Fibroblast of mammary gland (primary cell): ENCODE data around the gene PTPRJ.

Source experiments
- DNase-seq: peaks from one replicate; pipeline ENCODE4 v3.0.0-alpha.2; 2010; ENCODE audit warnings: low read depth
- H3K4me3 ChIP-seq: 2 replicates; pipeline ENCODE4 v1.5.1; 2011; ENCODE audit warnings: low read depth, mild to moderate bottlenecking, low read length, moderate library complexity; ENCODE audit not compliant: control insufficient read depth
- TF ChIP-seq, protein P1 (sequence below): conservative IDR thresholded peaks from 2 replicates; pipeline ENCODE4 v1.5.1; 2011; ENCODE audit warnings: low read depth, low read length, inconsistent platforms; ENCODE audit not compliant: control insufficient read depth, insufficient read depth

PTPRJ gene

DNA sequence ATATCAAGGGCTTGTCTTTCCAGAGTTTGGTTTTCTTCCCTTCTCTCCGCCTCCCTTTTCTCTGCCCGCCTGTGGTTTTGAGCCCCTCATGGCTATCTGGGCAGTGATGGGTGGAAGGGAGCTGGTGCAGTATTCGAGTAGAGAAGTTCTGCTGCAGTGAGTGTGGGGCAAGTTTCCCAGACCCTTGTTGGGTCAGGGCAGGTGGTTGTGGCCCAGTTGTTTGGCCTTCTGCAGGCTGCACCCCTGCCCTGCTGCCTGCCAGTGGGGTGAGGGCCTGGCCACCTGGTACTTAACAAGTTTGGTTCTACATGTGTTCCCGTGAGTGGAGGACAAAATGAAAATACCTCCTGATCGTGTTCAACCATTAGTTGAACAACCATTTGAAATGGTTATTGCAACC is 65.2 kb downstream of the PTPRJ start:
- TF ChIP-seq, protein P1, sequence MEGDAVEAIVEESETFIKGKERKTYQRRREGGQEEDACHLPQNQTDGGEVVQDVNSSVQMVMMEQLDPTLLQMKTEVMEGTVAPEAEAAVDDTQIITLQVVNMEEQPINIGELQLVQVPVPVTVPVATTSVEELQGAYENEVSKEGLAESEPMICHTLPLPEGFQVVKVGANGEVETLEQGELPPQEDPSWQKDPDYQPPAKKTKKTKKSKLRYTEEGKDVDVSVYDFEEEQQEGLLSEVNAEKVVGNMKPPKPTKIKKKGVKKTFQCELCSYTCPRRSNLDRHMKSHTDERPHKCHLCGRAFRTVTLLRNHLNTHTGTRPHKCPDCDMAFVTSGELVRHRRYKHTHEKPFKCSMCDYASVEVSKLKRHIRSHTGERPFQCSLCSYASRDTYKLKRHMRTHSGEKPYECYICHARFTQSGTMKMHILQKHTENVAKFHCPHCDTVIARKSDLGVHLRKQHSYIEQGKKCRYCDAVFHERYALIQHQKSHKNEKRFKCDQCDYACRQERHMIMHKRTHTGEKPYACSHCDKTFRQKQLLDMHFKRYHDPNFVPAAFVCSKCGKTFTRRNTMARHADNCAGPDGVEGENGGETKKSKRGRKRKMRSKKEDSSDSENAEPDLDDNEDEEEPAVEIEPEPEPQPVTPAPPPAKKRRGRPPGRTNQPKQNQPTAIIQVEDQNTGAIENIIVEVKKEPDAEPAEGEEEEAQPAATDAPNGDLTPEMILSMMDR, result no peak
- H3K4me3 ChIP-seq, result no peak overlapping the region
- no peak for DNase-seq

DNA sequence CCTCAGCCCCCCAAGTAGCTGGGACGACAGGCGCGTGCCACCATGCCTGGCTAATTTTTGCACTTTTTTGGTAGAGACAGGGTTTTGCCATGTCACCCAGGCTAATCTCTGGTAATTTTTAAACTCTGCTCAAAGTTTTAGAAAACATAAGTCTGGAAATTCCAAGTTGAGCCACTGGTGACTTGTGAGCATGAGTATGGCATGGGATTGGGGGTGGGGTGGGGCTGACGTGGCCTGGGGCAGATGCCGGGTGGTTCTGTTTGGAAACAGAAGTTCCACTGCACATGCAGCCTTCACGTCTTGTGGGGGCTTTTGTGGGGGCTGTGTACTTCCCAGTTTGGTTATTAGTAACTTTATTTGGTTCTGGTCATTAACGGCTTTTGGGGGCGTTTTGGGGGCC is 67.3 kb downstream of the PTPRJ start:
- DNase-seq, result no peak
- TF ChIP-seq, protein P1, result no peak
- H3K4me3 ChIP-seq, result no peak overlapping the region

DNA sequence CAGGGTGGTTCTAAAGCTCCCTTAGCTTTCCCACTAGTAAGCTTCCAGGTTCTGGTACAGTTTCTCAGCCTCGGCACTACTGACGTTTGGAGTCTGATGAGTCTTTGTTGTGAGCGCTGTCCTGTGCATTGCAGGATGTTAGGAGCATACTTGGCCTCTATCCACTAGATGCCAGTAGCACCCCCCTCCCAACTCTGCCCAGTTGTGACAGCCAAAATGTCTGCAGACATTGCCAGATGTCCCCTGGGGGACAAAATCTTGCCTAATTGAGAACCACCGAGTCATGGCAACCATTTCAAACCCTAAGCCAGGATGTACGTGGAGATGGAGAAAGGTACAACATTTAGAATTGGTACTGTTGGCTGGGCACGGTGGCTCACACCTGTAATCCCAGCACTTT is 68.7 kb downstream of the PTPRJ start:
- TF ChIP-seq, protein P1, result no peak
- no peak overlapping the region for H3K4me3 ChIP-seq
- no peak for DNase-seq

DNA sequence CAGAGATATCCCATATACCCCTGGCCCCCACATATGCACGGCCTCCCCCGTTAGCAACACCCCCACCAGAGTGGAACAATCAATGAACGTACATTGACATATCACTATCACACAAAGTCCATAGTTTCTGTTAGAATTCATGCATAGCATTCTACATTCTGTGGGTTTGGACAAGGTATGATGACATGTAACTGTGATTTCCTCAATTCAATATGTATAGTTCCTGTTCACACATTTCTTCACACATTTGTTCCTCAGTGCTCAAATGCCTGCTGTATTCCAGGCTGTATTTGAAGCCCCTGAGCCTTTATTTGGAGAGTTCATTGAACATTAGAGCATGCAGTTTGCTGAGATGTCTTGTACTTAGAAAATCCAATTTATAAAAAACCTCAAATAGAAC is 69.9 kb downstream of the PTPRJ start:
- no peak for DNase-seq
- no peak overlapping the region for H3K4me3 ChIP-seq
- TF ChIP-seq, protein P1, result no peak

DNA sequence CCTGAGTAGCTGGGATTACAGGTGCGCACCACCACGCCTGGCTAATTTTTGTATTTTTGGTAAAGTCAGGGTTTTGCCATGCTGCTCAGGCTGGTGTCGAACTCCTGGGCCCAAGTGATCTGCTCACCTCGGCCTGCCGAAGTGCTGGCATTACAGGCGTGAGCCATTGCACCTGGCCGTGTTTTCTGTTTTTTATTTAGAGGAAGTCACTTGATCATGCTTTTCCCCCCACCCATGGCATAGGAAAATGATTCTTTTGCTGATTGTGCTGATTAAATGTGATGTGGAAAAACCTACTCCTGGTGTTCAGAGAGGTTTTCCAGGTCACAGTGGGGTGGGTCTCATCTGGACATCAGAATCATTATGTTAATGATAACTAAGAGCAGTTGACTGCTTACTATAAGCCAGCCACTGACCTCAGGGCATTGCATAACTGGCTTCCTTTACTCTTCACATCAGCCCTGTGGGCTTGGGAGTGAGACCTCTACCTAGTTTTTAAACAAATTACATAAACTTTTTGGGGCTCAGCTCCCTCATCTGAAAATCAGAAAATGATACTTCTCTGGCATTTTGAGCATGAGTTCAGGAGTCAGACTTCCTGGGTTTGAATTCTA is 71.0 kb downstream of the PTPRJ start:
- TF ChIP-seq, protein P1, result no peak
- no peak for DNase-seq
- no peak overlapping the region for H3K4me3 ChIP-seq

DNA sequence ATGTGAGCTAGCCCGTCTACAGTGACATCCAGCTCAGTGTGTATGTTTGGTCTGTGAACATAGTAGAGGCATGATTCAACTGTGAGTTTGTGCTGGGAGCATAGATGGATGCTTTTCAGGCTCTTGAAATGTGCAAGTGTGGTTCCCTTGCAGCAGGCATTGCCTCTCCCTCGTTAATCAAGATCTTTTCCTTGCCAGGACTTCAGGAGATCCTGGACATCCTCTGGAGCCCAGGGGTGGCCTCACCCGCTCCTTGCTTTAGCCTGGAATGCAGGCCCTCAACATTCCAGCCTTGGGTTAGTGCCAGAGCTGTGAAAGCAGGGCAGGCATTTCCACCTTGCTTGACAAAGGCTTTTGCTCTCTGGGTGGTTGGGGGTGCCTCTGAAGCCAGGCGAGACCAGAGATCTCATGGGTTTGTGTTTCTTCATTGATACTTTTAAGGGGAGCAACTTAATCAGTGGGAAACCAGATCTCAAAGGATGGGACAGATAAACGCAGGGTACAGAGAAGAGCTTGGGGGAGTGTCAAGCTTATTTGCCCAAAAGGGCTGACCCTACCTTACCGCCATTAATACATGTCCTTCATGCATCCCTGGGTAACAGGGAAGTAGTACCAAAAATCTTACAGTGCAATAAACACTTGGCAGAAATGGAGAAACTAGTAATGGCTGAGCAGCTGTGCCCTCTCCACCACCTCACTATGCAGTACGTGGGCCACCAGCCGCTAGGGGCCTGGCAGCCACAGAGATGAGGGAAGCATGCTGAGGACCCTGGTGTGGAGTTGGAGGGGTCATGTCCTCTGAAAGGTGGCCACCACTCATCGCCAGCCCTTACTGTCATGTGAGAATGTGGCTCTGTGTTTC is 72.1 kb downstream of the PTPRJ start:
- DNase-seq, result no peak
- TF ChIP-seq, protein P1, result no peak
- no peak overlapping the region for H3K4me3 ChIP-seq
